OCI-M1 (cell line): ENCODE measurements around the gene ZNF646.

Experiments used
- DNase-seq: peaks from one replicate; lab custom pipeline; 2025; lab: John Stamatoyannopoulos, UW

ZNF646 gene

GRCh38 chr16:31073970-31074813 lies at the start of gene ZNF646, which contains the start of gene ZNF668:
Gene ZNF646, plus strand, starts transcription at chr16:31074422. Its CDS starts 1,903 bp downstream, at chr16:31076325.
Gene ZNF668, minus strand, starts transcription at chr16:31074240. Its CDS starts 9,781 bp downstream, at chr16:31064459.
- peak; percentile 100 for DNase-seq

GRCh38 chr16:31025339-31025738 lies 48.9 kb upstream of the ZNF646 start:
- DNase-seq, result no peak

- DNase-seq, result no peak
Measured at GRCh38 chr16:31029272-31029671, 45.0 kb upstream of the ZNF646 start.

GRCh38 chr16:31031276-31031675 lies 42.9 kb upstream of the ZNF646 start:
- no peak for DNase-seq

- peak; percentile 98 for DNase-seq
Measured at GRCh38 chr16:31032736-31033708, 41.2 kb upstream of the ZNF646 start, which contains the start of gene STX4. Gene STX4, plus strand, starts transcription at chr16:31033558. Its CDS starts 248 bp downstream, at chr16:31033806.

- peak; percentile 91 for DNase-seq
Measured at GRCh38 chr16:31033709-31034492, 40.3 kb upstream of the ZNF646 start.

- DNase-seq, result peak; percentile 35
Measured at GRCh38 chr16:31036691-31037090, 37.5 kb upstream of the ZNF646 start.

GRCh38 chr16:31038993-31039392 lies 35.2 kb upstream of the ZNF646 start:
- no peak for DNase-seq

- no peak for DNase-seq
Measured at GRCh38 chr16:31042866-31043265, 31.4 kb upstream of the ZNF646 start.

GRCh38 chr16:31043352-31043751 lies 30.9 kb upstream of the ZNF646 start:
- no peak for DNase-seq

- no peak for DNase-seq
Measured at GRCh38 chr16:31043898-31044481, 30.2 kb upstream of the ZNF646 start.

- no peak for DNase-seq
Measured at GRCh38 chr16:31050280-31051030, 23.8 kb upstream of the ZNF646 start.

- DNase-seq, result peak; percentile 58
Measured at GRCh38 chr16:31052114-31052513, 22.1 kb upstream of the ZNF646 start.

- DNase-seq, result no peak
Measured at GRCh38 chr16:31055613-31056012, 18.6 kb upstream of the ZNF646 start.

GRCh38 chr16:31061126-31061812 lies 13.0 kb upstream of the ZNF646 start:
- DNase-seq, result no peak

- no peak for DNase-seq
Measured at GRCh38 chr16:31061813-31062440, 12.3 kb upstream of the ZNF646 start.

- no peak for DNase-seq
Measured at GRCh38 chr16:31063495-31063842, 10.8 kb upstream of the ZNF646 start.

- DNase-seq, result no peak
Measured at GRCh38 chr16:31063843-31064611, 10.2 kb upstream of the ZNF646 start.
